SH-SY5Y (cell line): ENCODE results near the gene SAV1.

Experiments
- GATA2 ChIP-seq: IDR thresholded peaks from 2 replicates; pipeline ENCODE4 v1.6.1; 2011; ENCODE audit warnings: mild to moderate bottlenecking, low read depth, low read length
- GATA3 ChIP-seq: IDR thresholded peaks from 2 replicates; pipeline ENCODE4 v1.6.1; 2011; ENCODE audit warnings: low read depth, mild to moderate bottlenecking, low read length, moderate library complexity

SAV1 gene

DNA sequence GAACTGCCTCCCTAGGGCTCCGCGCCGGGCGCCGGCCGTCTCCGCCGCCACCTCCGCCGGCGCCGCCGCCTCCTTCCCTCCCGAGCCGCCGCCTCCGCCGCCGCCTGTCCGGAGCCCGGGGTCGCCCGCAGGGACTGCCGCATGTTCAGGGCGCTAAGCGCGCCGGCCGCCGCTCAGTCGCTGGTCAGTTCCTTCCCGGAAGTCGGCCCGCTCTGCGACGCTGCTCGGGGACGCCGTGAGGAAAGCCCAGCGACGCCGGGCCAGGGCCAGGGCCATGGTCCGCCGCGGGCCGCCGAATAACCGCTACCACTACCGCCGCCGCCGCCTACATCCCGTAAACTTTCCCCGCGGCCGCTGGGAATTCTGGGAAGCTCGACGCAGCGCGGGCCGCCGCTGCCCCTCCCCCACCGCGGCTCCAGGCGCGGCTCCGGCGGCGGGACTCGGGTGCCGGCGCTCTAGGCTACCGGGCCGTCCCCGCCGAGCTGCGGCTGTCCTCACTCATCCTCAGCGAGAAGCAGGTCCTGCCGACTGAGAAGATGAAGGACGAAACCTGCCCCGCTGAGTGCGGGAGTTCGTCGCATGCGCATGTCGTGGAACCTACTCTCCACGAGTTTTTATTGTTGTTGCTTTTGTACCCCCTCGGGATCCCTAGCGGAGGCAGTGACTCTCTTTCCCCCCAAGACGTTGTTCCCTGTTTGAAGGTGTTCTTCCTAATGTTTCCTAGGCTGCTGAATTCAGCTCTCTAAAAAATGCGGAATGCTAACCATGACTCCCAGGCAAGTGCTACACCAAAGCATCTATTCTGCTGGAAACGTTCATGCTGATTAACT lies at the start of gene SAV1:
TSS of gene SAV1 (minus strand) at position 311 of the 830 bp plus-strand sequence. CDS start 339 bp downstream, outside the sequence.
- TF ChIP-seq GATA3 (no peak), GATA2 (no peak)

GRCh38 chr14:50717811-50718210 lies 49.7 kb upstream of the SAV1 start:
- TF ChIP-seq GATA3 (no peak), GATA2 (no peak)

- no peak for TF ChIP-seq GATA2
Observed at GRCh38 chr14:50714450-50715073, 46.5 kb upstream of the SAV1 start.

DNA sequence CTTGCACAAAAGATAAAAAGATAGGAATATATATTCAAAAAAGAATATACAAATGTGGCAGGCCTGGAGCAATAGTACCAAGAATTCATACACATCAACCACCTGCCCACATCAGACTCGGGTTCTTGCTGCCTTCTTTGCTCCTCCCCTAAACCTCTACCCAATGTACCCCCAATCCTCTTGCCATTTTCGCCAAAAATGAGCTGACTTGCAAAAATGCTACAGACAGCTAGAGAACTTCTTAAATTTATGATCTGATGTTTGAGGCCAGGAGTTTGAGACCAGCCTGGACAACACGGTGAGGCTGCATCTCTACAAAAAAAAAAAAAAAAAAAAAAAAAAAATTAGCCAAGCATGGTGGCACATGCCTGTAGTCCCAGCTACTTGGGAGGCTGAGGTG lies 42.9 kb upstream of the SAV1 start:
- TF ChIP-seq GATA3 (no peak), GATA2 (no peak)

DNA sequence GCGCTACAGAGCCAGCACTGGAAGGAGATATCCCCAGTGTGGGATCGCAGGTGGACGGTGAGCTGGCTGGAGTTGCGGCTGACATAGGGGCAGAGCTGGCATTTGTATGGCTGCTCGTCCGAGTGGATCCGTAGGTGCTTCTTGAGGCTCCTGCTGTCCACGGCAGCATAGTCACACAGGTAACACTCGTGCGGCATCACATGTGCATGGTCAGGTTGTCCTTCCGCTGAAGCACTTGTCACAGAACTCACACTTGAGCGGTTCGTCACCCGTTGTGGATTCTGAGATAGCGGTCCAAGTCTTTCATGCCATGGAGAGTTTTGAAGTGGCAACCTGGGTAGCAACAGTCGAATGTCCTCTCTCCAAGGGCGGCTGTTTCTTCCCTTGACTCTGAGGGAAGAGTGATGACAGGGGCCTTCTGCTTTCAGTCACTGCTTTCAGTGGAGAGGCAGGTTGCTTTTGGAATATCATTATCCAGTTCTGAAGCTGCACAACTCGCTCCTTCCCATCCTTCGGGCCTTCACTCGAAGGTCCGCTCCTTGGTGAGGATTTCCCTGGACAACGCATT lies 37.0 kb upstream of the SAV1 start:
- no peak for TF ChIP-seq GATA2
- no peak for TF ChIP-seq GATA3

GRCh38 chr14:50704454-50705010 lies 36.4 kb upstream of the SAV1 start:
- no peak for TF ChIP-seq GATA2
- no peak for TF ChIP-seq GATA3

DNA sequence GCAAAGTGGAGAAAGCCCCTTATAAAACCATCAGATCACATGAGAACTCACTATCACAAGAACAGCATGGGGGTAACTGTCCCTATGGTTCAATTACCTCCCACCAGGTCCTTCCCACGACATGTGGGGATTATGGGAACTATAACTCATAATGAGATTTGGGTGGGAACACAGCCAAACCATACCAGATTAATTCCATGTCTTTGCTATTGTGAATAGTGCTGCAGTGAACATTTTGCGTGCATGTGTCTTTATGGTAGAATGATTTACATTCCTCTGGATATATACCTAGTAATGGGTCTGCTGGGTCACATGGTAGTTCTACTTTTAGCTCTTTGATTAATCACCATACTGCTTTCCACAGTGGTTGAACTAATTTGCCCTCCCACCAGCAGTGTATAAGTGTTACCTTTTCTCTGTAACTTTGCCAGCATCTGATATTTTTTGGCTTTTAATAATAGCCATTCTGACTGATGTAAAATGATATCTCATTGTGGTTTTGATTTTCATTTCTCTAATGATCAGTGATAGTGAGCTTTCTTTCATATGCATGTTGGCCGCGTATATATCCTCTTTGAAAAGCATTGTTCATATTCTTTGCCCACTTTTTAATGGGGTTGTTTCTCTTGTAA lies 29.7 kb upstream of the SAV1 start:
- TF ChIP-seq GATA2 (no peak), GATA3 (no peak)

DNA sequence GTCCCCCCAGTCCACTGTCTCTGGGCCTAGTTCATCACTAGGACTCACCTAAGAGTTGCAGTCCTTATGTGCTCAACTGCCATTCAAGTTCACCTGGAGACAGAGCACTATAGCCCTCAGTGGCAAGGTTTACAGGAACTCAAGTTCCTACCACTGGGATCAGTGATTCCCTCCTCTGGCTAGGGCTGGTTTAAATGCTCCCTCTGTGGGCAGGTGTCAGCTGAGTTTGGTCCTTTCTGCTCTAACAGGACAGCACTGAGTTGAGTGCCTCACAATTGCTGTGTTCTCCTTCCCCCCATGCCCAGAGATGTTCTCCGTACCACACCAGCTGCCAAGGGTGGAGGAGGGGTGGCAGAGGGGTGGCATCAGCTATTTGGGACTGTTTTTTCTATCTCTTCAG lies 20.8 kb upstream of the SAV1 start:
- TF ChIP-seq GATA3 (no peak), GATA2 (no peak)

- TF ChIP-seq GATA3 (no peak), GATA2 (no peak)
Observed at GRCh38 chr14:50679674-50680073, 11.6 kb upstream of the SAV1 start.

GRCh38 chr14:50678163-50678562 lies 10.1 kb upstream of the SAV1 start:
- no peak for TF ChIP-seq GATA2

- TF ChIP-seq GATA3 (no peak), GATA2 (no peak)
Observed at GRCh38 chr14:50677527-50678063, 9.5 kb upstream of the SAV1 start.

- TF ChIP-seq GATA2 (no peak), GATA3 (no peak)
Observed at GRCh38 chr14:50676814-50677516, 8.9 kb upstream of the SAV1 start.

DNA sequence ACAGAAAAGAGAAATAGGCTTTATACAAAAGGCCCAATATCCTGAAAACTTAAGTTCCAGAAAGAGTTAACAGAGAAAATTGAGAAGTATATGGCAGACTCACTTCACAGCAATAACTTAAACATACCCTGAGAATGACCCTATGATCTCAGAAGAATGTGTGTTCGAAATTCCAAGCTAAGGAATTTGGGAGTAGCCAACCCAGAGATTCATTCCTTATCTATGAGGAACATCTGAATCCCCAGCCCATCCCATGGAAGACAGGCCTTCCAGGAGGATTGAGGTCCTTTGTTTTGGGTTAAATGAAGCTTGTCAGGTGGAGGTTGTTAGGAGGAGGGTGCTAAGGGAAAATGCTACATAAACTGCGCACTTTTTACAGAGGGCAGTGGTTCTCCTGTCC lies 7.5 kb upstream of the SAV1 start:
- TF ChIP-seq GATA3 (no peak), GATA2 (no peak)
